Measurements from ENCODE around the gene DIS3L2. TPM values are rescaled to one million over a fixed set of nuclear protein-coding genes. Genes with fewer than 3 reads are reported as not detected.

DIS3L2 gene
- total and polyA plus RNA-seq, 8 donors, result 13.0 to 24.0 (median 16.8) TPM

DNA sequence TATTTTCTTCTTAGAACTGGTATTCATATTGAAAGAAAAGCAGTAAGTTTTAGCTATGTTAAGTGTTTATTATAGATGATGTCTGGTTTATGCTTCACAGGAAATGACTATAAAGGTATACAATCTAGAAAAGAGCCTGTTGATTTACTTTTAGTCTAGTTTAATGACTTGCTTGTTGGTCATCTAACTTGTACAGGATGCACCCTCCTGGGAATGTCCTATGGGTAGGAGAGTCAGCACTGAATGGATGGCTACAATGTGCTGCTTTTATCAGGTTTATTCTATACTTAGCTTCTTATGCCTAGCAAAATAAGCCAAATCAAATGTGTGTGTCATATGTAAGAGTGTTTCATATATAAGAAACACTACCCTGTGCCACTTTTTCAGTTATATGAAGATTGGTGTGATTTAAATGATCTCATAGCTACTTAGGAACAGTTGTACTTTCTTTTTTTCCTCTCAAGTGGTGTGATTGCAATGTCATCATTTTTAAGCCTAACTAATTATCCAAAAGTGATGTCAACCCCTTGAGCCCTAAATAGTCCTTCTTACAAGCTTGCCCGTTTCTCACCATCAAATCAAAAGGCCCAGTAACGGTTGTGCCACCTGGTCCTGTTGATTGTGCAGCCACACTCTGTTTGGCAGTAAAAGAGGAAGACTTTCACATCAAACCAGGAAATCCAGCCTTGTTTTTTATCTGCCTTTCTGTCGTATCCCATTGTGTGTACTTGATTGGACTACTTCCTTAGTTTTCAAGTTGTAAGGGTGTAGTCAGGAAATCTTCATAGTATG, 176.0 kb downstream of the DIS3L2 start:
- Histone ChIP-seq H3K4me1 (peaks cover 0 to 6% (median 6%) of the 10 kb centered on the region in 3 donors), H3K27ac (no peak overlapping the region), H3K36me3 (no peaks in the 10 kb centered on the region), H3K9me3 (no peaks in the 10 kb centered on the region), H3K4me3 (no peak overlapping the region), H3K27me3 (no peaks in the 10 kb centered on the region)
- DNase-seq (no peak), FAIRE-seq (no peak), ATAC-seq (peak in 1 of 4 donors; percentile 13)
- 69% methylated on average over 3 of the region's 3 CpGs for WGBS, 2 donors
- intact Hi-C loops (cut with DNase I), result no loop called here
- no peak for TF ChIP-seq CTCF (IDR thresholded peaks at IDR 0.05)

DNA sequence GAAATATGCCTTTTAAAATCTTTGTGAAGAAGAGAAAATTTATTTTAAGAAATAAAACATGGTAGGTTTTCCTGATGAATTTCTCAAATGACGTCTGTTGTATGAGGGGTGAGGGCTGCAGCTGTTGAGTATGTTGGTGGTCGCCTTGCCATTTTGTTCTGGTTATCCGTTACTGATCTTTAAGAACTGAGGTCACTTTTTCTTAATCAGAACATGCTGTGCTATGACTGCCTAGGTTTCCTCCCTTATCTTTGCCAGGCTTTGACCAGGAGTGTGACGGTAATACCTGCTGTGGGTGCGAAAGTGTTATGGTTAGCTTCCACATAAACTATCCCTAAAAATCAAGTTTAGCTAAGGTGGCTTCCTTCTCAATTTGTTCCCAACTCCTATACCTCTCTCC, 176.9 kb downstream of the DIS3L2 start:
- 97% methylated on average over 5 of the region's 5 CpGs for WGBS, 2 donors
- FAIRE-seq, result no peak

DNA sequence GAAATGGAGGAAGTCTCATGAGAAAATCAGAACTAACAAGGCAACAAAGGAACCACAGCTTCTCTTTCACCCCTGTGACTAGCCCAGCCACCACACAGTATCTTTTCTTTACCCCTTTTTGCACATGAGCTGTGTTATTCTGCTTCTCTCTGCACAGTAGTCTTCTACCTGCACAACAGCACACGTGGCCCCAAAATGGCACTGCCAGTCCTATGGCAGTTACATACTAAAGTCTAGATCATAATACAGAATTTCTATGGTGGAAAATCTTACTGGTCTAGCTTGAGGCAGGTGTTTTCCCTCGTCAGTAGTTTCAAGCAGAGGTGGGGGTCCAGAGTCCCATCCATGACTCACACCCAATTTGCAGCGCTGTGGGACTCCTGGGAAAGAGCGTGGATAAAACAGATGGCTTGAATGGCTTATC, 177.7 kb downstream of the DIS3L2 start:
- H3K4me1 ChIP-seq, result peaks cover 0 to 6% (median 6%) of the 10 kb centered on the region in 3 donors
- DNase-seq (peak in 1 of 6 donors; percentile 19), ATAC-seq (peak in 3 of 4 donors; percentile 39 to 81 (median 74)), FAIRE-seq (no peak)
- no peaks in the 10 kb centered on the region for H3K9me3 ChIP-seq
- 70 to 77% methylated on average over 4 of the region's 4 CpGs for WGBS, 2 donors
- H3K27ac ChIP-seq, result no peak overlapping the region
- TF ChIP-seq CTCF (IDR thresholded peaks at IDR 0.05), result no peak
- no peaks in the 10 kb centered on the region for H3K27me3 ChIP-seq
- no peaks in the 10 kb centered on the region for H3K36me3 ChIP-seq
- H3K4me3 ChIP-seq, result no peak overlapping the region
- intact Hi-C loops (cut with DNase I), result no loop called here

More for the DNA sequence above, 176.9 kb downstream of the DIS3L2 start:
- Histone ChIP-seq H3K4me3 (no peak overlapping the region), H3K9me3 (no peaks in the 10 kb centered on the region), H3K27me3 (no peaks in the 10 kb centered on the region), H3K4me1 (peaks cover 0 to 6% (median 6%) of the 10 kb centered on the region in 3 donors), H3K27ac (no peak overlapping the region), H3K36me3 (no peaks in the 10 kb centered on the region)
- DNase-seq (no peak), ATAC-seq (no peak)
- intact Hi-C loops (cut with DNase I), result no loop called here
- no peak for TF ChIP-seq CTCF (IDR thresholded peaks at IDR 0.05)

DNA sequence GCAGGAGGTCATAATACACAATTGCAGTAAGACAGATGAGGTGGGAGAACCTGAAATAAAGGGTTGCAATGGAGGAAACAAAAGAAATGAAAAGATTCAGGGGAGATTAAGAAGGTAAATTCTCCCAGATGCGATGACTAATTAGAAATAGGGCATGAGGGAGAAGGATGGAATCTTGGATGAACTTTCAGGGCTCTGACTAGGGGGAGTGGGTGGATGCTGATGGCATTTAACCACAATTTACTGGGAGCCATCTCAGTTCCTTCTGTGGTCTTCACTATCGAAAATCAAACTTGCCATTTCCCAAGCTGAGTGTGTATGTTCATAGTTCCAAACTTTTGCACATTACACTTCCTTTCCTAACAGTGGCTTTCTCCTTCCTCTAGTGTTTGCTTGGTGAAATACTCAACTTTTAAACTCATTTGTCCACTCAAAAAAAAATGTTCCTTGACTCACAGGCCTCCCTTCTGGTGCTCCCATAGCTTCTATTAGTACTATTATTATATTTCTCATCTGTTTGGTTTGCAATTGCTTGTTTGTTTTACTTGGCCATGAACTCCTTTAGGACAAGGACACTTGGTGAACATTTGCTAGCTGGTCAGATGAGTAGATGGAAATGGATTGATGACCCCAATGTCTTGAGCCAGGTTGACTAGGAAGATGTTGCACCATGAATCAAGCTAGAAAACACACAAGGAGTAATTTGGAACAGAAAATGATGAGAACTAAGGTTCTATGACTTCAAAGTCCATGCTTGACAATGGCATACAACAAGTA, 178.5 kb downstream of the DIS3L2 start:
- DNase-seq, result no peak
- FAIRE-seq, result no peak
- no peaks in the 10 kb centered on the region for H3K36me3 ChIP-seq
- WGBS, 2 donors, result 99 to 100% methylated on average over 2 of the region's 2 CpGs
- no peak overlapping the region for H3K4me3 ChIP-seq
- H3K4me1 ChIP-seq, result peaks cover 0 to 6% (median 6%) of the 10 kb centered on the region in 3 donors
- no peak overlapping the region for H3K27ac ChIP-seq
- intact Hi-C loops (cut with DNase I), result loop anchor here in 2 of 3 donors (5.0 to 10.0 kb wide), 2 partner anchors 213 to 215 kb away; partner anchors contain the start of gene NPPC (in 2 of the 2)
- no peaks in the 10 kb centered on the region for H3K27me3 ChIP-seq
- TF ChIP-seq CTCF (IDR thresholded peaks at IDR 0.05), result no peak
- ATAC-seq, result no peak
- no peaks in the 10 kb centered on the region for H3K9me3 ChIP-seq

Measured in pancreas (tissue), 10 donors.